Stimulated activated CD4-positive, alpha-beta T cell treated with anti-CD3 and anti-CD28 coated beads, Interleukin-15, amount 100 ng/mL, for 1 hour (primary cell): ENCODE data around the gene F12.

Experiments used
- DNase-seq, 2 donors: peaks; one replicate each; pipeline ENCODE4 v3.0.0-alpha.2; 2020; ENCODE audit warnings: low read depth in 1 of 2, low spot score in 1 of 2

The F12 gene

GRCh38 chr5:177357459-177358351 lies 51.7 kb downstream of the F12 start, which contains the start of gene RGS14:
TSS of gene RGS14 (plus strand) at chr5:177357924. CDS start at chr5:177358025, 101 bp downstream.
- DNase-seq: peak; percentile 34 to 40

DNA sequence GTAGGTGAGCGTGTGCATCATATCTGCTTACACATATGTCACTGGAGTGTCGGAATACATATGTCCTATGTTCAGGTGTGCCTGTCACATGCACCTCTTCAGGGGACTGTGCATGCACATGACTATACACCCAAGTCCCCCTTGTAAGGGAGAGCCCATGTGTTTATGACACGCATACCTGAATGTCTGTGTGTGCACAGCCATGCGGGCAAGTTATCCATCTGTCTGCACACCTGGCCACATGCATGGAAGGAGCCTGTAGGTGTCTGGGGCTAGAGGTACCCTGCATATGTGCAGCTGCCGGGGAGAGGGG lies 52.3 kb downstream of the F12 start:
- DNase-seq: no peak

DNA sequence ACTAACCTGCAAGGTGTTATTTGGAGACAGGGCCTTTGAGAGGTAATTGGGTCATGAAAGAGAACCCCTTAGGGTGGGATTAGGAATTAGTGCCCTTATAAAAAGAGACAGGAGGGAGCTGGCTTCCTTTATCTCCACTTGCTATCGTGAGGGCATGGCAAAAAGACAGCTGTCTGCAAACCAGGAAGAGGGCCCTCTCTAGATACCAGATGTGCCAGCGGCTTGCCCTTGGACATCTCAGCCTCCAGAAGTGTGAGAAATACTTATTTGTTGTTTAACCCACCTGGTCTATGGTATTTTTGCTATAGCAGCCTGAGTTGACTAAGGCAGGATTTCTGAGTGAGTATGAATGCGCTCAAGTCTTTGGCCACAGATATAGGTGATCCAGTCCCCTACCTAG lies 52.6 kb downstream of the F12 start:
- no peak for DNase-seq

GRCh38 chr5:177355868-177356168 lies 53.5 kb downstream of the F12 start:
- DNase-seq: no peak

GRCh38 chr5:177355162-177355867 lies 54.0 kb downstream of the F12 start:
- DNase-seq: no peak

GRCh38 chr5:177354711-177355110 lies 54.7 kb downstream of the F12 start:
- DNase-seq: no peak

- no peak for DNase-seq
Observed at GRCh38 chr5:177354256-177354655, 55.1 kb downstream of the F12 start.

- DNase-seq: no peak
Observed at GRCh38 chr5:177353093-177353492, 56.3 kb downstream of the F12 start.
